Neural crest cell (in vitro differentiated cells): ENCODE measurements around the gene TMEM248. TPM values are rescaled to one million over a fixed set of nuclear protein-coding genes. Genes with fewer than 3 reads are reported as not detected.
A peak's percentile ranks its signal among the peaks of the same experiment; 100 is the strongest.

ENCODE experiments used
- DNase-seq: peaks from one replicate; pipeline ENCODE4 v3.0.0; 2021; ENCODE audit warnings: low read depth, mixed read lengths, low spot score
- H3K27ac Mint-ChIP-seq: one replicate; pipeline ENCODE4 v1.8.0; 2021; ENCODE audit warnings: mild to moderate bottlenecking, mixed read lengths; ENCODE audit not compliant: unreplicated experiment
- H3K27me3 Mint-ChIP-seq: 2 replicates; pipeline ENCODE4 v1.8.0; 2021; ENCODE audit warnings: low read depth, mild to moderate bottlenecking, mixed read lengths
- H3K36me3 Mint-ChIP-seq: 2 replicates; pipeline ENCODE4 v1.8.0; 2021; ENCODE audit warnings: low read depth, mild to moderate bottlenecking, mixed read lengths
- H3K4me1 Mint-ChIP-seq: 2 replicates; pipeline ENCODE4 v1.8.0; 2021; ENCODE audit warnings: mixed read lengths
- H3K4me3 Mint-ChIP-seq: one replicate; pipeline ENCODE4 v1.8.0; 2021; ENCODE audit warnings: mild to moderate bottlenecking, mixed read lengths
- H3K9me3 Mint-ChIP-seq: 2 replicates; pipeline ENCODE4 v1.8.0; 2021; ENCODE audit warnings: mixed read lengths
- CTCF ChIP-seq: fragments of 200-600 bp; sonication (generic); conservative IDR thresholded peaks from 2 replicates; pipeline ENCODE4 v1.5.0; 2021; ENCODE audit warnings: antibody characterized with exemption, mild to moderate bottlenecking
- total RNA-seq: library from RNA; stranded (reverse); gene quantifications from 2 replicates; pipeline ENCODE4 v1.2.1, GENCODE V29; 2021

The TMEM248 gene
- total RNA-seq, 1 donor from 2014 or later = 72.2 TPM

GRCh38 chr7:66946545-66946944 is 25.5 kb downstream of the TMEM248 start:
- Mint-ChIP-seq H3K36me3 (peaks cover 17% of the 10 kb centered on the region), H3K27ac (no peak overlapping the region), H3K4me1 (no peaks in the 10 kb centered on the region), H3K27me3 (no peaks in the 10 kb centered on the region), H3K4me3 (no peak overlapping the region), H3K9me3 (no peaks in the 10 kb centered on the region)
- TF ChIP-seq CTCF = no peak
- DNase-seq = no peak

DNA sequence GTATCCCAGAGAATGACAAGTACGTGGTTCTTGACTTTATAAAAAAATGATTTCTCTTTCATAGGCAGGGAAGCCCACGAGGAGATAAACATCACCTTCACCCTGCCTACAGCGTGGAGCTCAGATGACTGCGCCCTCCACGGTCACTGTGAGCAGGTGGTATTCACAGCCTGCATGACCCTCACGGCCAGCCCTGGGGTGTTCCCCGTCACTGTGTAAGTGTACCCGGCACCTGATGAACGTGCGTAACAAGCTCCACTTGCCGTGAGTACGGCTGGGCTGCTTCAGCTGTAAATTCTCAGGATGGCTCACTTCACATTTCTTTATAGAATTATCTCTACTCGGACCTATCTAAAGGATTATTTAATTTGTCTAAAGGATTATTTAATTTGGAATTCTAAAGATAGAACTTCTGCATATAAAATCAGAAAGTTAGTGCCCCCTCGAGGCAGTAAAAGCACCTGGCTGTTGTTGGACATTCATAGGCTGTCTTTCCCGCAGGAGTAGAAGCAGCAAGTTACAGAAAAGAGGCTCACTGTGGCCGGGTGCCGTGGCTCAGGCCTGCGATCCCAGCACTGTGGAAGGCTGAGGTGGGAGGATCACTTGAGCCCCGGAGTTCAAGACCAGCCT is 27.6 kb downstream of the TMEM248 start:
- DNase-seq = no peak
- Mint-ChIP-seq H3K4me1 (no peaks in the 10 kb centered on the region), H3K36me3 (peaks cover 14% of the 10 kb centered on the region), H3K4me3 (no peak overlapping the region), H3K27ac (no peak overlapping the region), H3K27me3 (no peaks in the 10 kb centered on the region), H3K9me3 (no peaks in the 10 kb centered on the region)
- TF ChIP-seq CTCF = no peak

GRCh38 chr7:66950311-66950710 is 29.3 kb downstream of the TMEM248 start:
- no peak overlapping the region for H3K27ac Mint-ChIP-seq
- H3K9me3 Mint-ChIP-seq = no peaks in the 10 kb centered on the region
- H3K4me1 Mint-ChIP-seq = no peaks in the 10 kb centered on the region

DNA sequence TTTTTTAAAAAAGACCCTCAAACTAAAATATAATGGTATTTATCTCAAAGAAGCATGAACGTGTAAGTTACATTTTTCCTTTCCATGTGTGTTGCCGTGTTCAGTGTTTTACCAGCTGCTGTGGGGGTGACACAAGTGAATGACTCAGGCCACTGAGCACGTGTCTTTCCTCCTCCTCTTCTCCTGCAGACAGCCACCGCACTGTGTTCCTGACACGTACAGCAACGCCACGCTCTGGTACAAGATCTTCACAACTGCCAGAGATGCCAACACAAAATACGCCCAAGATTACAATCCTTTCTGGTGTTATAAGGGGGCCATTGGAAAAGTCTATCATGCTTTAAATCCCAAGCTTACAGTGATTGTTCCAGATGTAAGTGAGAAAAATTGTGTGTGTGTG is 29.7 kb downstream of the TMEM248 start:
- Mint-ChIP-seq H3K27ac (no peak overlapping the region), H3K4me1 (no peaks in the 10 kb centered on the region), H3K9me3 (no peaks in the 10 kb centered on the region), H3K27me3 (no peaks in the 10 kb centered on the region), H3K36me3 (peaks cover 9% of the 10 kb centered on the region), H3K4me3 (no peak overlapping the region)
- no peak for DNase-seq
- TF ChIP-seq CTCF = no peak

More at GRCh38 chr7:66950311-66950710, 29.3 kb downstream of the TMEM248 start:
- Mint-ChIP-seq H3K36me3 (peaks cover 10% of the 10 kb centered on the region), H3K27me3 (no peaks in the 10 kb centered on the region), H3K4me3 (no peak overlapping the region)
- TF ChIP-seq CTCF = no peak
- no peak for DNase-seq

GRCh38 chr7:66952343-66953043 is 31.5 kb downstream of the TMEM248 start:
- no peak for DNase-seq
- H3K27me3 Mint-ChIP-seq = no peaks in the 10 kb centered on the region
- peaks cover under 1% of the 10 kb centered on the region for H3K4me1 Mint-ChIP-seq
- no peaks in the 10 kb centered on the region for H3K9me3 Mint-ChIP-seq
- H3K4me3 Mint-ChIP-seq = no peak overlapping the region
- peak overlapping the region; percentile 30 for H3K27ac Mint-ChIP-seq
- no peak for TF ChIP-seq CTCF
- H3K36me3 Mint-ChIP-seq = peaks cover 9% of the 10 kb centered on the region
